ENCODE results near the gene COL8A2.

Gene COL8A2

DNA sequence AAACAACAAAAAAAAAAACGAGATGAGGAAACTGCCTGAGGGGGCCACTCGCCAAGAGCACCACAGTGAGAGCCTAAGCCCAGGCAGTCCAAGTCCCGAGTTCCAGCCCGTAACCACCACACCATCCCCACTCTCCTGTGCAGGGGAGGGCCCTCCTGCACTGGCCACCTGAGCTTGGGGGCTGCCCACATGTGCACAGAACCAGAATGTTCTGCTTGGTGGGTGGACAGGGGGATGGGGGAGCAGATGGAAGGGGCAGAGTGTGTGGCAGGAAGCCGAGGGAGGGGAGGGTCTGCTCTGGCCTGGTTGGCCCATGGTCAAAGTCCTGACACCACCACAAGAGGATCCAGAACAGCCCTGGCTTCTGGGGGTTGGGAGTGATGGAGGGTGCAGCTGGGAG is 18.8 kb downstream of the COL8A2 start:
- CTCF ChIA-PET, result interaction anchor here (1.0 to 9.3 kb wide), 2 partner anchors 28 to 54 kb away, joined by 4 to 127 read pairs; no protein-coding TSS in a partner anchor
- DNase-seq, result no peak
- H3K4me3 Mint-ChIP-seq, result no peak overlapping the region
- peaks cover 8% of the 10 kb centered on the region for H3K27me3 Mint-ChIP-seq
- no peak overlapping the region for H3K27ac Mint-ChIP-seq
- no peaks in the 10 kb centered on the region for H3K36me3 Mint-ChIP-seq
- no peaks in the 10 kb centered on the region for H3K9me3 Mint-ChIP-seq
- H3K4me1 Mint-ChIP-seq, result peaks cover 27% of the 10 kb centered on the region

DNA sequence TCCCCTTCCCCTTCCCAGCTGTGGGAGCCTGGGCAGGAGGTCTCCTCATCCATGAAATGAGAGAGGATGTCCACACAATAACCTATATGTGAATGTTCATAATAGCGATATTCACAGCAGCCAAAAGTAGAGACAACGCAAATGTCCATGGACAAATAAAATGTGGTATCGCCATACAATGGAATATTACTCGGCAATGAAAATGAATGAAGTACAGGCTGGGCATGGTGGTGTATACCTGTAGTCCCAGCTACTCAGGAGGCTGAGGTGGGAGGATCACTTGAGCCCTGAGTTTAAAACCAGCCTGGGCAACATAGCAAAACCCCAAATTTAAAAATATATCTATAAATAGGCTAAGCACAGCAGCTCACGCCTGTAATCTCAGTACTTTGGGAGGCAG is 23.5 kb downstream of the COL8A2 start:
- H3K36me3 Mint-ChIP-seq, result no peaks in the 10 kb centered on the region
- H3K9me3 Mint-ChIP-seq, result no peaks in the 10 kb centered on the region
- no peak for DNase-seq
- H3K4me3 Mint-ChIP-seq, result no peak overlapping the region
- H3K27ac Mint-ChIP-seq, result no peak overlapping the region
- H3K27me3 Mint-ChIP-seq, result peaks cover 9% of the 10 kb centered on the region
- H3K4me1 Mint-ChIP-seq, result peaks cover 3% of the 10 kb centered on the region
- CTCF ChIA-PET, result interaction anchor here (0.7 to 9.3 kb wide), 6 partner anchors 27 to 184 kb away, joined by 3 to 127 read pairs (median 14); partner anchors contain the start of gene TRAPPC3

DNA sequence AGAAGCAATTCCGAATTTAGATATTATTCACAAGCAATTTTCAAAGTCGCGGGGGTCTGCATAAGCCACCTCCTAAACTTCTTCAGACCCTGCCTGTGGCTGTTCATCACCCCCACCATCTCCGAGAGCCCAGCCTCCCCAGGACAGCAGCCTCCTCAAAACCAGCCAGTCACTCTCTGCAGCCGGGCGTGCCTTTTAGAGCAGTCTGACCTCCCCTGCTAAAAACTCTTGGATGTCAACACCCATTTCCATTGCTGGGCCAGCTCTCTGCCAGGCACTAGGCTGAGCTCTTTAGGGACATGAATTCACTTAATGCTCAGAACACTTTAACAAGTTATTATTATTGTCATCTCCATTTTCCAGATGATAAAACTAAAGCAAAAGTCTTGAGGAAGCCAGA is 24.6 kb downstream of the COL8A2 start:
- no peak for DNase-seq
- Mint-ChIP-seq H3K36me3 (no peaks in the 10 kb centered on the region), H3K27me3 (peaks cover 9% of the 10 kb centered on the region), H3K9me3 (no peaks in the 10 kb centered on the region), H3K4me3 (no peak overlapping the region), H3K4me1 (peaks cover 3% of the 10 kb centered on the region), H3K27ac (no peak overlapping the region)
- CTCF ChIA-PET, result interaction anchor here (0.8 to 9.3 kb wide), 10 partner anchors 15 to 321 kb away, joined by 3 to 127 read pairs (median 4); partner anchors contain the start of gene TRAPPC3

DNA sequence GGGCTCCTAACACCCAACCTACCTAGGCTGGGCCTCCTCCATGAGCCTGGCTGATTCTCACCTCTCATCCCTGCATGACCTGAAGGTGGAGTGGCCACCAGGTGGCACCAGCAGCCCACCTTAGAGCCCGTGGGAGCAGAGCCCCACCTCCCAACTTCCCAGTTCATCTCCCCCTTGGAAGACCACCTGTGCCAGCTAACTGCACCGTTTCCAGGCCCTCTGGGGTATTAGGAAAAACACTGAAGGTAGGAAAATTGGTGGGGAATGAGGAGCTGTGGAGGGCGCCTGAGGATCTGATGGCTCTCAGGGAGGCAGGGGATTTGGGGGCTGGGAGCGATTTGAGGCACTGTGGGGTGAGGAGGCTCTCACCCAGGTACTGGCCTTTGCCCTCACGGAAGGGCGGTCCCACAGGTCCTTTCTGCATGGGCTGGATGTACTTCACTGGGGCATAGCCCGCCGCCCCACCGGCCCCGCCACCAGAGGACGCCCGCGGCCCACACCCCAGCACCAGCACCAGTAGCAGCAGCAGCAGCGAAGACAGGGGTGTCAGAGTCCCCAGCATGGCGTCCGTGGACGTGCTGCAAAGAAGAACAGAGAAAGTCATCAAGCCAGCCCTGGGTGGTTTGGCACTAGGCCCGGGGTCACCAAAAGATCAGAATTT is 25.2 kb downstream of the COL8A2 start:
- peaks cover 3% of the 10 kb centered on the region for H3K4me1 Mint-ChIP-seq
- no peaks in the 10 kb centered on the region for H3K36me3 Mint-ChIP-seq
- peak; percentile 85 for DNase-seq
- H3K27ac Mint-ChIP-seq, result no peak overlapping the region
- no peaks in the 10 kb centered on the region for H3K9me3 Mint-ChIP-seq
- CTCF ChIA-PET, result interaction anchor here (0.8 to 9.3 kb wide), 9 partner anchors 16 to 322 kb away, joined by 3 to 127 read pairs (median 4); partner anchors contain the start of gene TRAPPC3
- no peak overlapping the region for H3K4me3 Mint-ChIP-seq
- peaks cover 9% of the 10 kb centered on the region for H3K27me3 Mint-ChIP-seq

- CTCF ChIA-PET, result interaction anchor here (9.3 kb wide), 1 partner anchor 35 kb away, joined by 127 read pairs; no protein-coding TSS in a partner anchor
Observed at GRCh38 chr1:36098650-36099365, 26.2 kb downstream of the COL8A2 start.

GRCh38 chr1:36097693-36098585 is 27.1 kb downstream of the COL8A2 start:
- H3K36me3 Mint-ChIP-seq, result peaks cover 8% of the 10 kb centered on the region
- peaks cover 3% of the 10 kb centered on the region for H3K4me1 Mint-ChIP-seq
- no peaks in the 10 kb centered on the region for H3K9me3 Mint-ChIP-seq
- H3K4me3 Mint-ChIP-seq, result no peak overlapping the region
- no peak overlapping the region for H3K27ac Mint-ChIP-seq
- DNase-seq, result no peak
- CTCF ChIA-PET, result interaction anchor here (0.5 to 9.3 kb wide), 5 partner anchors 36 to 322 kb away, joined by 3 to 127 read pairs (median 5); no protein-coding TSS in a partner anchor
- H3K27me3 Mint-ChIP-seq, result peaks cover 9% of the 10 kb centered on the region

More at GRCh38 chr1:36098650-36099365, 26.2 kb downstream of the COL8A2 start:
- Mint-ChIP-seq H3K9me3 (no peaks in the 10 kb centered on the region), H3K27me3 (peaks cover 9% of the 10 kb centered on the region), H3K4me1 (peaks cover 3% of the 10 kb centered on the region), H3K4me3 (no peak overlapping the region), H3K36me3 (peaks cover 2% of the 10 kb centered on the region), H3K27ac (no peak overlapping the region)
- DNase-seq, result no peak

GRCh38 chr1:36096500-36097432 is 28.3 kb downstream of the COL8A2 start:
- H3K27me3 Mint-ChIP-seq, result peaks cover 9% of the 10 kb centered on the region
- CTCF ChIA-PET, result interaction anchor here (0.6 to 3.5 kb wide), 7 partner anchors 26 to 323 kb away, joined by 3 to 35 read pairs (median 4); no protein-coding TSS in a partner anchor
- DNase-seq, result peak; percentile 34
- H3K4me1 Mint-ChIP-seq, result peaks cover 9% of the 10 kb centered on the region
- no peak overlapping the region for H3K27ac Mint-ChIP-seq
- no peak overlapping the region for H3K4me3 Mint-ChIP-seq
- H3K9me3 Mint-ChIP-seq, result no peaks in the 10 kb centered on the region
- peaks cover 17% of the 10 kb centered on the region for H3K36me3 Mint-ChIP-seq

- DNase-seq, result no peak
- H3K27ac Mint-ChIP-seq, result no peak overlapping the region
- peaks cover 11% of the 10 kb centered on the region for H3K4me1 Mint-ChIP-seq
- no peaks in the 10 kb centered on the region for H3K9me3 Mint-ChIP-seq
- CTCF ChIA-PET, result interaction anchor here (0.6 to 3.5 kb wide), 4 partner anchors 11 to 143 kb away, joined by 4 to 35 read pairs (median 4); no protein-coding TSS in a partner anchor
- no peak overlapping the region for H3K4me3 Mint-ChIP-seq
- peaks cover 21% of the 10 kb centered on the region for H3K36me3 Mint-ChIP-seq
- peaks cover 4% of the 10 kb centered on the region for H3K27me3 Mint-ChIP-seq
Observed at GRCh38 chr1:36095760-36096405, 29.1 kb downstream of the COL8A2 start.

DNA sequence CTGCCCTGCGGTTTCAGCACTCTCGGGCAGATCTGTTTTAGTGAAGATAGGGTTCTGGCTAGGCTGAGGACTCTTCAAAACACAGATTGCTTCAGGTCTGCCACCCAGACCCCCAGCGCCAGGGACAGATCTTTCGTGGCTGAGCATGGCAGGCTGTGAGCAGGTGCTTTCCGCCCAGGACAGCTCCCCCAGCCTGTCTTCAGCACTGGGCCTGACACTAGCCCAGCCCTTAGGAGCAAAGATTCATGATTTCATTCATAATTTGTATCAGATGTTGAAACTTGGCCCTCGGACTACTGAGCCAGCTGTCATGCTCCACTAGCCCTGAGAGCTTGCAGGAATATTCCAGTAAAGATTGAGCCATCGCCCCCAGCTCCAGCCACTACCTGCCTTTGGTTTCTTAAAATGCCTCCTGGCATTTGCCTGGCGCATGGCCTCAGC is 30.4 kb downstream of the COL8A2 start:
- Mint-ChIP-seq H3K27ac (no peak overlapping the region), H3K9me3 (no peaks in the 10 kb centered on the region), H3K27me3 (no peaks in the 10 kb centered on the region), H3K4me3 (no peak overlapping the region), H3K4me1 (peaks cover 16% of the 10 kb centered on the region), H3K36me3 (peaks cover 24% of the 10 kb centered on the region)
- no peak for DNase-seq
- CTCF ChIA-PET, result interaction anchor here (1.0 to 3.5 kb wide), 5 partner anchors 13 to 191 kb away, joined by 3 to 35 read pairs (median 4); no protein-coding TSS in a partner anchor

DNA sequence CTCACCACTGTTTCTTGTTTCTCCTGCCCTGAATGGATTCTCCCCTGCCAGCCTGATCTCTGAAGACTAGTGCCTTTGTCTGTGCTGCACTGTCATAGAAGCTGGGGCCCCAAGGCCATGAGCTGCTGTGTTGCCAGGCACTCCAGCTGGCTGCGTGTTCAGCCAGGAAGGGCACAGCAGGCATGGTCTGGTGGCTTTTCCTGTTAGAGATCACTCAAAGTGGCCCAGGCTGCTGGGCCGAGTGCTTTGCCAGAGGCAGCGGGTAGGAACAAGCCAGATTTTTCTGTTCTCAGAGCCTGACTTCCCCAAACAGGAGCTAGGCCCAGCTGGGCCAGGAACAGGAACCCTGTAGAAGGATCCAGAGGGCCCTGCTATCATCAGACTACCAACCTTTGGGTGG is 31.1 kb downstream of the COL8A2 start:
- no peak for DNase-seq
- CTCF ChIA-PET, result interaction anchor here (1.0 to 2.4 kb wide), 4 partner anchors 40 to 192 kb away, joined by 3 to 12 read pairs (median 4); no protein-coding TSS in a partner anchor
- H3K4me1 Mint-ChIP-seq, result peaks cover 21% of the 10 kb centered on the region
- H3K9me3 Mint-ChIP-seq, result no peaks in the 10 kb centered on the region
- no peaks in the 10 kb centered on the region for H3K27me3 Mint-ChIP-seq
- peak overlapping the region; percentile 5 for H3K27ac Mint-ChIP-seq
- no peak overlapping the region for H3K4me3 Mint-ChIP-seq
- peaks cover 27% of the 10 kb centered on the region for H3K36me3 Mint-ChIP-seq

- DNase-seq, result peak; percentile 12
- Mint-ChIP-seq H3K9me3 (no peaks in the 10 kb centered on the region), H3K36me3 (peaks cover 27% of the 10 kb centered on the region), H3K27me3 (no peaks in the 10 kb centered on the region), H3K4me3 (no peak overlapping the region), H3K4me1 (peaks cover 24% of the 10 kb centered on the region), H3K27ac (no peak overlapping the region)
- CTCF ChIA-PET, result interaction anchor here (1.2 to 2.4 kb wide), 2 partner anchors 41 to 193 kb away, joined by 5 to 12 read pairs; no protein-coding TSS in a partner anchor
Observed at GRCh38 chr1:36093226-36093625, 31.8 kb downstream of the COL8A2 start.

DNA sequence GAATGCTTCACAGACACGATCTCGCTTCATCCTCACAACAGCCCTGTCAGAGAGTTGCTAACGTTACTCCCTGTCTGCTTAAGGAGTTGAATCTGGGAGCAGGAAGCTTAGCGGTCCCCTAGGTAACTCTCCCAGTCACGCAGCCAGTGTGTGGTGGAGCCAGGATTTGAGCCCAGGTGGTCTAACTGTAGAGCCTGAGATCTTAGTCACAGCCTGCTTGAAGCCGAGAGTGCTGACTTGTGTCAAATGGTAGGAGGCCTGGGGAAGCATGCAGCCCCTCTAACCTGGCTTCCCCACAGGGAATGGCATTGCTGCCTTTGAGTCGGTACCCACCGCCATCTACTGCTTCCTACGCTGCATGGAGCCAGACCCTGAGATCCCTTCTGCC is 32.2 kb downstream of the COL8A2 start:
- peaks cover 26% of the 10 kb centered on the region for H3K4me1 Mint-ChIP-seq
- no peak overlapping the region for H3K27ac Mint-ChIP-seq
- H3K27me3 Mint-ChIP-seq, result no peaks in the 10 kb centered on the region
- CTCF ChIA-PET, result interaction anchor here (2.4 kb wide), 1 partner anchor 41 kb away, joined by 12 read pairs; no protein-coding TSS in a partner anchor
- DNase-seq, result no peak
- H3K4me3 Mint-ChIP-seq, result no peak overlapping the region
- peaks cover 27% of the 10 kb centered on the region for H3K36me3 Mint-ChIP-seq
- no peaks in the 10 kb centered on the region for H3K9me3 Mint-ChIP-seq
